Measurements from ENCODE around the gene TMEM43. TPM values are rescaled to one million over a fixed set of nuclear protein-coding genes. Genes with fewer than 3 reads are reported as not detected.
A peak's percentile ranks its signal among the peaks of the same experiment; 100 is the strongest.

Gene TMEM43
- total RNA-seq, 1 donor from 2014 or later = 39.2 TPM

- no peaks in the 10 kb centered on the region for H3K27me3 Mint-ChIP-seq (ENCODE audit: low read depth)
- no peak for DNase-seq (ENCODE audit: low spot score)
- H3K4me1 Mint-ChIP-seq (ENCODE audit: low read depth) = peaks cover 55% of the 10 kb centered on the region
- H3K9me3 Mint-ChIP-seq = no peaks in the 10 kb centered on the region
- peak overlapping the region; percentile 99 for H3K27ac Mint-ChIP-seq
- peak overlapping the region; percentile 89 for H3K4me3 Mint-ChIP-seq (ENCODE audit: low read depth)
- peaks cover 36% of the 10 kb centered on the region for H3K36me3 Mint-ChIP-seq (ENCODE audit: low read depth)
- intact Hi-C loops (cut with micrococcal nuclease) = loop anchor here (5.0 to 10.0 kb wide), 2 partner anchors 223 to 764 kb away; partner anchors contain the start of gene SLC6A6
Measured at GRCh38 chr3:14179114-14179465, 54.2 kb downstream of the TMEM43 start.

GRCh38 chr3:14179795-14180194 lies 54.9 kb downstream of the TMEM43 start:
- Mint-ChIP-seq H3K36me3 (ENCODE audit: low read depth) (peaks cover 37% of the 10 kb centered on the region), H3K4me1 (ENCODE audit: low read depth) (peaks cover 51% of the 10 kb centered on the region), H3K4me3 (ENCODE audit: low read depth) (peak overlapping the region; percentile 89), H3K9me3 (no peaks in the 10 kb centered on the region), H3K27me3 (ENCODE audit: low read depth) (no peaks in the 10 kb centered on the region), H3K27ac (peak overlapping the region; percentile 99)
- intact Hi-C loops (cut with micrococcal nuclease) = loop anchor here (5.0 to 10.0 kb wide), 2 partner anchors 223 to 765 kb away; partner anchors contain the start of gene SLC6A6
- no peak for DNase-seq (ENCODE audit: low spot score)

- DNase-seq (ENCODE audit: low spot score) = no peak
- Mint-ChIP-seq H3K9me3 (no peaks in the 10 kb centered on the region), H3K27me3 (ENCODE audit: low read depth) (no peaks in the 10 kb centered on the region), H3K27ac (no peak overlapping the region), H3K4me3 (ENCODE audit: low read depth) (peak overlapping the region; percentile 11), H3K4me1 (ENCODE audit: low read depth) (peaks cover 37% of the 10 kb centered on the region), H3K36me3 (ENCODE audit: low read depth) (peaks cover 41% of the 10 kb centered on the region)
- intact Hi-C loops (cut with micrococcal nuclease) = no loop called here
Measured at GRCh38 chr3:14181253-14181652, 56.4 kb downstream of the TMEM43 start.

- Mint-ChIP-seq H3K4me1 (ENCODE audit: low read depth) (peaks cover 33% of the 10 kb centered on the region), H3K36me3 (ENCODE audit: low read depth) (peaks cover 51% of the 10 kb centered on the region), H3K9me3 (no peaks in the 10 kb centered on the region), H3K27me3 (ENCODE audit: low read depth) (no peaks in the 10 kb centered on the region), H3K4me3 (ENCODE audit: low read depth) (no peak overlapping the region), H3K27ac (no peak overlapping the region)
- DNase-seq (ENCODE audit: low spot score) = no peak
- intact Hi-C loops (cut with micrococcal nuclease) = no loop called here
Measured at GRCh38 chr3:14183015-14183577, 58.2 kb downstream of the TMEM43 start.

- no peak for DNase-seq (ENCODE audit: low spot score)
- Mint-ChIP-seq H3K36me3 (ENCODE audit: low read depth) (peaks cover 70% of the 10 kb centered on the region), H3K27me3 (ENCODE audit: low read depth) (no peaks in the 10 kb centered on the region), H3K4me1 (ENCODE audit: low read depth) (peaks cover 39% of the 10 kb centered on the region), H3K9me3 (no peaks in the 10 kb centered on the region), H3K27ac (no peak overlapping the region), H3K4me3 (ENCODE audit: low read depth) (no peak overlapping the region)
- intact Hi-C loops (cut with micrococcal nuclease) = no loop called here
Measured at GRCh38 chr3:14186854-14187458, 62.1 kb downstream of the TMEM43 start.

- Mint-ChIP-seq H3K36me3 (ENCODE audit: low read depth) (peaks cover 59% of the 10 kb centered on the region), H3K27me3 (ENCODE audit: low read depth) (no peaks in the 10 kb centered on the region), H3K9me3 (no peaks in the 10 kb centered on the region), H3K4me1 (ENCODE audit: low read depth) (peaks cover 39% of the 10 kb centered on the region), H3K27ac (no peak overlapping the region), H3K4me3 (ENCODE audit: low read depth) (no peak overlapping the region)
- no peak for DNase-seq (ENCODE audit: low spot score)
- intact Hi-C loops (cut with micrococcal nuclease) = no loop called here
Measured at GRCh38 chr3:14188041-14188754, 63.3 kb downstream of the TMEM43 start.

Other genes with a start within 250 kb of the TMEM43 start
- not detected in 2 replicates for gene WNT7A, start 245.0 kb upstream of the TMEM43 start, total RNA-seq
- gene CHCHD4, start 182 bp upstream of the TMEM43 start, total RNA-seq = 24.8 and 25.0 TPM in 2 replicates
- 31.4 and 33.2 TPM in 2 replicates for gene XPC, start 53.5 kb downstream of the TMEM43 start, total RNA-seq
- 15.1 and 18.3 TPM in 2 replicates for gene LSM3, start 53.8 kb downstream of the TMEM43 start, total RNA-seq